Esophagus squamous epithelium (tissue), 5 donors: ENCODE results near the gene CNTN4. TPM values are rescaled to one million over a fixed set of nuclear protein-coding genes. Genes with fewer than 3 reads are reported as not detected.

ENCODE experiments used
- DNase-seq: peaks from one replicate; lab custom pipeline; 2025; lab: John Stamatoyannopoulos, UW
- H3K27ac ChIP-seq, 4 donors: fragments of 200-600 bp; sonication (generic); one replicate each; pipeline ENCODE4 v1.5.1; 2016 to 2019; ENCODE audit warnings: mild to moderate bottlenecking in 1 of 4
- H3K27me3 ChIP-seq, 4 donors: fragments of 200-600 bp; sonication (generic); 1 replicate in 3 of 4; 2 replicates in 1 of 4; pipeline versions ENCODE4 v1.5.1 to v1.6.0; 2017 to 2021; ENCODE audit warnings: antibody characterized with exemption in 1 of 4
- H3K36me3 ChIP-seq, 3 donors: fragments of 200-600 bp; sonication (generic); one replicate each; pipeline ENCODE4 v1.5.1; 2016 to 2019
- H3K4me1 ChIP-seq, 3 donors: fragments of 200-600 bp; sonication (generic); one replicate each; pipeline ENCODE4 v1.5.1; 2017 to 2019
- H3K4me3 ChIP-seq, 4 donors: fragments of 200-600 bp; sonication (generic); 1 replicate in 3 of 4; 2 replicates in 1 of 4; pipeline ENCODE4 v1.5.1; 2016 to 2019; ENCODE audit warnings: mild to moderate bottlenecking in 2 of 4, moderate library complexity in 1 of 4
- H3K9me3 ChIP-seq, 3 donors: fragments of 200-600 bp; sonication (generic); one replicate each; pipeline ENCODE4 v1.5.1; 2016 to 2019
- CTCF ChIP-seq, 6 experiments: fragments of 450-650 bp in 4 of 6; fragments of 200-600 bp in 2 of 6; sonication (generic) in 2 of 6; IDR thresholded peaks; one replicate each; pipeline ENCODE4 v1.5.1; 2016 to 2019; ENCODE audit warnings: antibody characterized with exemption in 6 of 6, mild to moderate bottlenecking in 4 of 6, moderate library complexity in 4 of 6
- POLR2A ChIP-seq, 4 donors: fragments of 450-650 bp; IDR thresholded peaks; one replicate each; pipeline ENCODE4 v1.6.1; 2017; ENCODE audit warnings: antibody characterized with exemption in 4 of 4, mild to moderate bottlenecking in 4 of 4, moderate library complexity in 3 of 4
- WGBS, 2 donors: methylation state at CpG; one replicate each; pipeline ENCODE4 v1.1.5; 2018; 5-methylcytosine and 5-hydroxymethylcytosine counted together
- intact Hi-C: fragments of 100-400 bp; cut with DNase I; formaldehyde crosslinking; loops from one replicate; pipeline ENCODE4 v1.15.0; 2022
- total RNA-seq, 4 donors: library from RNA; depleted of rRNA; stranded (reverse); fragments of >200 nt; gene quantifications; one replicate each; pipeline ENCODE4 v1.1.0, GENCODE V29; 2016
- donor health status: DM: yes; HTN: yes; CAD: no.

Gene CNTN4
- total RNA-seq, 4 donors from 2014 or later, result 0.31 to 8.5 (median 3.5) TPM

- Histone ChIP-seq H3K9me3 (no peaks in the 10 kb centered on the region), H3K27me3 (no peaks in the 10 kb centered on the region), H3K4me1 (no peaks in the 10 kb centered on the region), H3K36me3 (no peaks in the 10 kb centered on the region), H3K4me3 (no peak overlapping the region), H3K27ac (no peak overlapping the region)
- intact Hi-C loops, result no loop called here
- WGBS, 2 donors, result 44 to 46% methylated on average over 2 of the region's 2 CpGs
- no peak for DNase-seq
- no peak for TF ChIP-seq POLR2A (IDR thresholded peaks at IDR 0.05)
- TF ChIP-seq CTCF (IDR thresholded peaks at IDR 0.05), result no peak
Measured at GRCh38 chr3:2568156-2568555, 469.5 kb downstream of the CNTN4 start.

GRCh38 chr3:2568929-2569328 lies 470.3 kb downstream of the CNTN4 start:
- WGBS, 2 donors, result 73 to 87% methylated on average over 7 of the region's 7 CpGs
- Histone ChIP-seq H3K36me3 (no peaks in the 10 kb centered on the region), H3K4me3 (no peak overlapping the region), H3K27me3 (no peaks in the 10 kb centered on the region), H3K27ac (no peak overlapping the region), H3K4me1 (no peaks in the 10 kb centered on the region), H3K9me3 (no peaks in the 10 kb centered on the region)
- intact Hi-C loops, result no loop called here
- no peak for DNase-seq
- no peak for TF ChIP-seq CTCF (IDR thresholded peaks at IDR 0.05)
- TF ChIP-seq POLR2A (IDR thresholded peaks at IDR 0.05), result no peak

DNA sequence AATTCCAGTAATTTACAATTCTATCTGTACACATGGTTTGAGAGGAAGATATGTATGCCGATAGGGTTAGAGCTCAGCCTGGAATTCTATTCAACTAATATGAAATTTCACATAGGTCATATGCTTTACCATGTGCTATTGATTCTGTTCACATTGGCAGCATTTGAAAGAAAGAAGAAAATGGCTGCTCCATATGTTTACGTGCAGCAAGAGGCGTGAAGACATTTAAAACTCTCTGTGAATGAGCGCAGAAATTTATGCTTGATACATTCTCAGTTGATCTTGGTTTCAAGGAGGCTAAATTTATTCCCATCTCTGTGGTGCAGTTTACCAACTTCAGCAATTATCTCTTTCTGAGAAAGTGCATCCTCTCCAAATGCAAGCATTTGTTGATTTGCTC lies 478.9 kb downstream of the CNTN4 start:
- intact Hi-C loops, result no loop called here
- TF ChIP-seq POLR2A (IDR thresholded peaks at IDR 0.05) (no peak), CTCF (IDR thresholded peaks at IDR 0.05) (no peak)
- no peak for DNase-seq
- no peak overlapping the region for H3K4me3 ChIP-seq
- H3K36me3 ChIP-seq, result no peaks in the 10 kb centered on the region
- H3K9me3 ChIP-seq, result no peaks in the 10 kb centered on the region
- no peak overlapping the region for H3K27ac ChIP-seq
- WGBS, 2 donors, result 86 to 91% methylated on average over 4 of the region's 4 CpGs
- no peaks in the 10 kb centered on the region for H3K27me3 ChIP-seq
- no peaks in the 10 kb centered on the region for H3K4me1 ChIP-seq

GRCh38 chr3:2578560-2578959 lies 479.9 kb downstream of the CNTN4 start:
- intact Hi-C loops, result no loop called here
- Histone ChIP-seq H3K4me3 (no peak overlapping the region), H3K4me1 (no peaks in the 10 kb centered on the region), H3K36me3 (no peaks in the 10 kb centered on the region), H3K27ac (no peak overlapping the region), H3K9me3 (no peaks in the 10 kb centered on the region), H3K27me3 (no peaks in the 10 kb centered on the region)
- 41 to 61% methylated on average over 3 of the region's 3 CpGs for WGBS, 2 donors
- TF ChIP-seq CTCF (IDR thresholded peaks at IDR 0.05) (no peak), POLR2A (IDR thresholded peaks at IDR 0.05) (no peak)
- DNase-seq, result no peak

DNA sequence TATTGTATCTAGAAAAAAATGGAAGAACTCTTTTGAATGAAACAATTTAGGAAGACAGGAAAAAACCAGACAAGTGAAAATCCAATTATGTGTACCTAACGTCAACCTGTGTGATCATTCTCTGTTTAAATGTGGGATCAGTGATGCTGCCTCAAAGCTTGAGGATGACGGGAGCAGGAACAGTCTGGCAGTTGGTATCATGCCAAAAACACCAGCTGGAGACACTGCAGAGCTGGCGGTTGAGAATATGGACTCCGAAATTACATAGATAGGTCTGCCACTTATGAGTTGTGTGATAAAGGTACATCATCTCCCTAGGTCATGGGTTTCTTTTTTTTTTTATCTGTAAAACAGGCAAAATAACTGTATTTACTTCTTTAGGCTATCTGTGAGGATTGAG lies 480.5 kb downstream of the CNTN4 start:
- TF ChIP-seq CTCF (IDR thresholded peaks at IDR 0.05) (no peak), POLR2A (IDR thresholded peaks at IDR 0.05) (no peak)
- Histone ChIP-seq H3K36me3 (no peaks in the 10 kb centered on the region), H3K4me1 (no peaks in the 10 kb centered on the region), H3K27me3 (no peaks in the 10 kb centered on the region), H3K27ac (no peak overlapping the region), H3K4me3 (no peak overlapping the region), H3K9me3 (no peaks in the 10 kb centered on the region)
- DNase-seq, result no peak
- intact Hi-C loops, result no loop called here
- WGBS, 2 donors, result 59 to 60% methylated on average over 4 of the region's 4 CpGs
